ENCODE data around the gene KDM8. TPM values are rescaled to one million over a fixed set of nuclear protein-coding genes. Genes with fewer than 3 reads are reported as not detected.

Gene KDM8
- total RNA-seq, 2 donors from 2014 or later, result 1.5 to 9.0 TPM

- no peak overlapping the region for H3K27ac ChIP-seq
- DNase-seq (ENCODE audit: low spot score) (no peak), ATAC-seq (ENCODE audit: insufficient number of reproducible peaks, low FRiP score, low read depth) (no peak)
- no peaks in the 10 kb centered on the region for H3K27me3 ChIP-seq (replicated peaks; ENCODE audit: insufficient read depth)
- no peak overlapping the region for H3K4me3 ChIP-seq
- H3K4me1 ChIP-seq (ENCODE audit: control insufficient read depth in 1 of 2, low read depth in 2 of 2), result peaks cover 0 to 12% of the 10 kb centered on the region in 2 donors
- no peak for TF ChIP-seq CTCF (IDR thresholded peaks at IDR 0.05)
- H3K36me3 ChIP-seq, result peaks cover 11% of the 10 kb centered on the region
- no peaks in the 10 kb centered on the region for H3K9me3 ChIP-seq
Observed at GRCh38 chr16:27220527-27220926, 17.2 kb downstream of the KDM8 start.

GRCh38 chr16:27220991-27221390, 17.7 kb downstream of the KDM8 start:
- ATAC-seq (ENCODE audit: insufficient number of reproducible peaks, low FRiP score, low read depth), result no peak
- no peaks in the 10 kb centered on the region for H3K27me3 ChIP-seq (replicated peaks; ENCODE audit: insufficient read depth)
- peaks cover 9% of the 10 kb centered on the region for H3K36me3 ChIP-seq
- no peaks in the 10 kb centered on the region for H3K9me3 ChIP-seq
- H3K27ac ChIP-seq, result no peak overlapping the region
- DNase-seq (ENCODE audit: low spot score), result no peak
- peaks cover 0 to 12% of the 10 kb centered on the region in 2 donors for H3K4me1 ChIP-seq (ENCODE audit: control insufficient read depth in 1 of 2, low read depth in 2 of 2)
- no peak overlapping the region for H3K4me3 ChIP-seq
- no peak for TF ChIP-seq CTCF (IDR thresholded peaks at IDR 0.05)

GRCh38 chr16:27221576-27222248, 18.4 kb downstream of the KDM8 start:
- no peaks in the 10 kb centered on the region for H3K27me3 ChIP-seq (replicated peaks; ENCODE audit: insufficient read depth)
- no peak overlapping the region for H3K4me3 ChIP-seq
- no peak for TF ChIP-seq CTCF (IDR thresholded peaks at IDR 0.05)
- H3K9me3 ChIP-seq, result no peaks in the 10 kb centered on the region
- ATAC-seq (ENCODE audit: insufficient number of reproducible peaks, low FRiP score, low read depth), result no peak
- DNase-seq (ENCODE audit: low spot score), result no peak
- no peak overlapping the region for H3K27ac ChIP-seq
- H3K4me1 ChIP-seq (ENCODE audit: control insufficient read depth in 1 of 2, low read depth in 2 of 2), result peaks cover 0 to 12% of the 10 kb centered on the region in 2 donors
- peaks cover 11% of the 10 kb centered on the region for H3K36me3 ChIP-seq

- no peak for ATAC-seq (ENCODE audit: insufficient number of reproducible peaks, low FRiP score, low read depth)
- Histone ChIP-seq H3K9me3 (no peaks in the 10 kb centered on the region), H3K4me1 (ENCODE audit: control insufficient read depth in 1 of 2, low read depth in 2 of 2) (peaks cover 0 to 12% of the 10 kb centered on the region in 2 donors), H3K36me3 (peaks cover 11% of the 10 kb centered on the region), H3K4me3 (no peak overlapping the region), H3K27me3 (replicated peaks; ENCODE audit: insufficient read depth) (no peaks in the 10 kb centered on the region), H3K27ac (no peak overlapping the region)
- DNase-seq (ENCODE audit: low spot score), result no peak
- TF ChIP-seq CTCF (IDR thresholded peaks at IDR 0.05), result no peak
Observed at GRCh38 chr16:27222249-27223225, 19.2 kb downstream of the KDM8 start.

GRCh38 chr16:27223226-27223610, 19.9 kb downstream of the KDM8 start:
- no peak for TF ChIP-seq CTCF (IDR thresholded peaks at IDR 0.05)
- no peak overlapping the region for H3K4me3 ChIP-seq
- H3K27me3 ChIP-seq (replicated peaks; ENCODE audit: insufficient read depth), result no peaks in the 10 kb centered on the region
- peaks cover 0 to 12% of the 10 kb centered on the region in 2 donors for H3K4me1 ChIP-seq (ENCODE audit: control insufficient read depth in 1 of 2, low read depth in 2 of 2)
- no peaks in the 10 kb centered on the region for H3K9me3 ChIP-seq
- DNase-seq (ENCODE audit: low spot score) (no peak), ATAC-seq (ENCODE audit: insufficient number of reproducible peaks, low FRiP score, low read depth) (no peak)
- no peak overlapping the region for H3K27ac ChIP-seq
- peaks cover 11% of the 10 kb centered on the region for H3K36me3 ChIP-seq

Data from thoracic aorta (tissue), 2 donors.